Neural crest cell (in vitro differentiated cells): ENCODE measurements around the gene FHIT. TPM values are rescaled to one million over a fixed set of nuclear protein-coding genes. Genes with fewer than 3 reads are reported as not detected.

Experiments used
- DNase-seq: peaks from one replicate; pipeline ENCODE4 v3.0.0; 2021; ENCODE audit warnings: low read depth, mixed read lengths, low spot score
- H3K27ac Mint-ChIP-seq: one replicate; pipeline ENCODE4 v1.8.0; 2021; ENCODE audit warnings: mild to moderate bottlenecking, mixed read lengths; ENCODE audit not compliant: unreplicated experiment
- H3K27me3 Mint-ChIP-seq: 2 replicates; pipeline ENCODE4 v1.8.0; 2021; ENCODE audit warnings: low read depth, mild to moderate bottlenecking, mixed read lengths
- H3K36me3 Mint-ChIP-seq: 2 replicates; pipeline ENCODE4 v1.8.0; 2021; ENCODE audit warnings: low read depth, mild to moderate bottlenecking, mixed read lengths
- H3K4me1 Mint-ChIP-seq: 2 replicates; pipeline ENCODE4 v1.8.0; 2021; ENCODE audit warnings: mixed read lengths
- H3K4me3 Mint-ChIP-seq: one replicate; pipeline ENCODE4 v1.8.0; 2021; ENCODE audit warnings: mild to moderate bottlenecking, mixed read lengths
- H3K9me3 Mint-ChIP-seq: 2 replicates; pipeline ENCODE4 v1.8.0; 2021; ENCODE audit warnings: mixed read lengths
- CTCF ChIP-seq: fragments of 200-600 bp; sonication (generic); conservative IDR thresholded peaks from 2 replicates; pipeline ENCODE4 v1.5.0; 2021; ENCODE audit warnings: antibody characterized with exemption, mild to moderate bottlenecking
- total RNA-seq: library from RNA; stranded (reverse); gene quantifications from 2 replicates; pipeline ENCODE4 v1.2.1, GENCODE V29; 2021

The FHIT gene
- total RNA-seq, 1 donor from 2014 or later = 5.2 TPM

GRCh38 chr3:60743631-60744164 is 507.6 kb downstream of the FHIT start:
- peak overlapping the region; percentile 14 for H3K27ac Mint-ChIP-seq
- peak; percentile 49 for DNase-seq
- H3K4me1 Mint-ChIP-seq = peaks cover 33% of the 10 kb centered on the region
- peak; percentile 45 for TF ChIP-seq CTCF
- H3K9me3 Mint-ChIP-seq = no peaks in the 10 kb centered on the region
- peak overlapping the region; percentile 5 for H3K4me3 Mint-ChIP-seq
- no peaks in the 10 kb centered on the region for H3K27me3 Mint-ChIP-seq
- no peaks in the 10 kb centered on the region for H3K36me3 Mint-ChIP-seq

GRCh38 chr3:60742606-60743145 is 508.6 kb downstream of the FHIT start:
- peak; percentile 59 for TF ChIP-seq CTCF
- DNase-seq = peak; percentile 41
- Mint-ChIP-seq H3K27ac (no peak overlapping the region), H3K36me3 (no peaks in the 10 kb centered on the region), H3K4me3 (peak overlapping the region; percentile 8), H3K27me3 (no peaks in the 10 kb centered on the region), H3K4me1 (peaks cover 33% of the 10 kb centered on the region), H3K9me3 (no peaks in the 10 kb centered on the region)

- no peak overlapping the region for H3K27ac Mint-ChIP-seq
- no peak overlapping the region for H3K4me3 Mint-ChIP-seq
- peaks cover 4% of the 10 kb centered on the region for H3K4me1 Mint-ChIP-seq
- no peak for DNase-seq
- H3K27me3 Mint-ChIP-seq = no peaks in the 10 kb centered on the region
- peaks cover 3% of the 10 kb centered on the region for H3K36me3 Mint-ChIP-seq
- H3K9me3 Mint-ChIP-seq = peaks cover 6% of the 10 kb centered on the region
- TF ChIP-seq CTCF = no peak
These were observed 513.4 kb downstream of the FHIT start for GRCh38 chr3:60737633-60738399.

- Mint-ChIP-seq H3K4me1 (no peaks in the 10 kb centered on the region), H3K27ac (no peak overlapping the region), H3K9me3 (peaks cover 11% of the 10 kb centered on the region), H3K27me3 (no peaks in the 10 kb centered on the region), H3K4me3 (no peak overlapping the region), H3K36me3 (peaks cover 3% of the 10 kb centered on the region)
- DNase-seq = no peak
- TF ChIP-seq CTCF = no peak
These were observed 520.9 kb downstream of the FHIT start for GRCh38 chr3:60730371-60730770.

- H3K9me3 Mint-ChIP-seq = peaks cover 9% of the 10 kb centered on the region
- TF ChIP-seq CTCF = no peak
- peaks cover 3% of the 10 kb centered on the region for H3K36me3 Mint-ChIP-seq
- H3K4me3 Mint-ChIP-seq = no peak overlapping the region
- H3K27ac Mint-ChIP-seq = peak overlapping the region; percentile 84
- no peaks in the 10 kb centered on the region for H3K27me3 Mint-ChIP-seq
- DNase-seq = no peak
- no peaks in the 10 kb centered on the region for H3K4me1 Mint-ChIP-seq
These were observed 522.2 kb downstream of the FHIT start for GRCh38 chr3:60729056-60729455.
